IPS-11a (cell line): ENCODE results near the gene PLK4.

Experiments used
- H3K4me3 ChIP-seq: one replicate; pipeline ENCODE4 v1.5.1; 2013; ENCODE audit warnings: low read depth, low read length, control low read depth

PLK4 gene

GRCh38 chr4:127880763-127881562 lies at the start of gene PLK4:
TSS of gene PLK4 (plus strand) at chr4:127880893. CDS start at chr4:127881135, 242 bp downstream.
- H3K4me3 ChIP-seq, result peak within 1 kb of the TSS; percentile 95

- no peak overlapping the region for H3K4me3 ChIP-seq
Measured at GRCh38 chr4:127832585-127832984, 48.1 kb upstream of the PLK4 start.

GRCh38 chr4:127843704-127844600 lies 36.7 kb upstream of the PLK4 start:
- no peak overlapping the region for H3K4me3 ChIP-seq

- H3K4me3 ChIP-seq, result no peak overlapping the region
Measured at GRCh38 chr4:127844601-127845116, 36.0 kb upstream of the PLK4 start.

GRCh38 chr4:127846061-127846460 lies 34.6 kb upstream of the PLK4 start:
- no peak overlapping the region for H3K4me3 ChIP-seq

GRCh38 chr4:127846765-127847164 lies 33.9 kb upstream of the PLK4 start:
- no peak overlapping the region for H3K4me3 ChIP-seq

GRCh38 chr4:127849505-127850234 lies 31.0 kb upstream of the PLK4 start:
- H3K4me3 ChIP-seq, result no peak overlapping the region

- no peak overlapping the region for H3K4me3 ChIP-seq
Measured at GRCh38 chr4:127852661-127853060, 28.0 kb upstream of the PLK4 start.

- no peak overlapping the region for H3K4me3 ChIP-seq
Measured at GRCh38 chr4:127856196-127856812, 24.4 kb upstream of the PLK4 start.

- H3K4me3 ChIP-seq, result no peak overlapping the region
Measured at GRCh38 chr4:127856813-127857447, 23.8 kb upstream of the PLK4 start.

GRCh38 chr4:127857641-127858040 lies 23.1 kb upstream of the PLK4 start:
- no peak overlapping the region for H3K4me3 ChIP-seq

GRCh38 chr4:127868196-127868595 lies 12.5 kb upstream of the PLK4 start:
- no peak overlapping the region for H3K4me3 ChIP-seq

GRCh38 chr4:127870281-127870680 lies 10.4 kb upstream of the PLK4 start:
- H3K4me3 ChIP-seq, result no peak overlapping the region

- H3K4me3 ChIP-seq, result no peak overlapping the region
Measured at GRCh38 chr4:127870688-127871087, 10.0 kb upstream of the PLK4 start.

GRCh38 chr4:127875791-127876190 lies 4.9 kb upstream of the PLK4 start:
- H3K4me3 ChIP-seq, result no peak overlapping the region

- peak overlapping the region; percentile 95 for H3K4me3 ChIP-seq
Measured at GRCh38 chr4:127881563-127881864, 821 bp downstream of the PLK4 start.

GRCh38 chr4:127888559-127888958 lies 7.9 kb downstream of the PLK4 start:
- H3K4me3 ChIP-seq, result no peak overlapping the region

- no peak overlapping the region for H3K4me3 ChIP-seq
Measured at GRCh38 chr4:127889903-127890302, 9.2 kb downstream of the PLK4 start.

- H3K4me3 ChIP-seq, result no peak overlapping the region
Measured at GRCh38 chr4:127896069-127896468, 15.4 kb downstream of the PLK4 start.

GRCh38 chr4:127896528-127896927 lies 15.8 kb downstream of the PLK4 start:
- H3K4me3 ChIP-seq, result no peak overlapping the region
